ENCODE results near the gene POU6F2. TPM values are rescaled to one million over a fixed set of nuclear protein-coding genes. Genes with fewer than 3 reads are reported as not detected.

The POU6F2 gene
- total RNA-seq, 4 donors from 2014 or later = not detected

- Histone ChIP-seq H3K4me1 (peaks cover 13% of the 10 kb centered on the region), H3K27me3 (no peaks in the 10 kb centered on the region), H3K4me3 (no peak overlapping the region), H3K9me3 (no peaks in the 10 kb centered on the region), H3K36me3 (no peaks in the 10 kb centered on the region), H3K27ac (no peak overlapping the region)
- no peak for DNase-seq (ENCODE audit: low spot score in 2 of 2)
- 25% methylated on average over 3 of the region's 3 CpGs for WGBS
- TF ChIP-seq CTCF (IDR thresholded peaks at IDR 0.05) (no peak), POLR2AphosphoS5 (IDR thresholded peaks at IDR 0.05) (no peak), EP300 (IDR thresholded peaks at IDR 0.05) (no peak), POLR2A (IDR thresholded peaks at IDR 0.05) (no peak)
Observed at GRCh38 chr7:39357648-39358047, 379.9 kb downstream of the POU6F2 start.

- Histone ChIP-seq H3K4me3 (no peak overlapping the region), H3K9me3 (no peaks in the 10 kb centered on the region), H3K36me3 (no peaks in the 10 kb centered on the region), H3K27me3 (peaks cover 2% of the 10 kb centered on the region), H3K27ac (no peak overlapping the region), H3K4me1 (peaks cover 5% of the 10 kb centered on the region)
- WGBS = 76% methylated on average over 4 of the region's 4 CpGs
- TF ChIP-seq POLR2A (IDR thresholded peaks at IDR 0.05) (no peak), CTCF (IDR thresholded peaks at IDR 0.05) (no peak), POLR2AphosphoS5 (IDR thresholded peaks at IDR 0.05) (no peak), EP300 (IDR thresholded peaks at IDR 0.05) (no peak)
- DNase-seq (ENCODE audit: low spot score in 2 of 2) = no peak
Observed at GRCh38 chr7:39360038-39360437, 382.3 kb downstream of the POU6F2 start.

GRCh38 chr7:39360766-39361165 lies 383.1 kb downstream of the POU6F2 start:
- Histone ChIP-seq H3K27me3 (peaks cover 3% of the 10 kb centered on the region), H3K4me3 (no peak overlapping the region), H3K9me3 (no peaks in the 10 kb centered on the region), H3K4me1 (peaks cover 5% of the 10 kb centered on the region), H3K27ac (no peak overlapping the region), H3K36me3 (no peaks in the 10 kb centered on the region)
- 80% methylated on average over 1 of the region's 1 CpG for WGBS
- DNase-seq (ENCODE audit: low spot score in 2 of 2) = no peak
- TF ChIP-seq EP300 (IDR thresholded peaks at IDR 0.05) (no peak), POLR2AphosphoS5 (IDR thresholded peaks at IDR 0.05) (no peak), POLR2A (IDR thresholded peaks at IDR 0.05) (no peak), CTCF (IDR thresholded peaks at IDR 0.05) (no peak)

GRCh38 chr7:39365751-39366295 lies 388.1 kb downstream of the POU6F2 start:
- WGBS = 87% methylated on average over 1 of the region's 1 CpG
- no peak for DNase-seq (ENCODE audit: low spot score in 2 of 2)
- H3K36me3 ChIP-seq = no peaks in the 10 kb centered on the region

GRCh38 chr7:39367451-39367850 lies 389.7 kb downstream of the POU6F2 start:
- WGBS = 67% methylated on average over 3 of the region's 3 CpGs

More at GRCh38 chr7:39365751-39366295, 388.1 kb downstream of the POU6F2 start:
- Histone ChIP-seq H3K27me3 (peaks cover 3% of the 10 kb centered on the region), H3K9me3 (no peaks in the 10 kb centered on the region), H3K27ac (no peak overlapping the region), H3K4me3 (no peak overlapping the region), H3K4me1 (no peaks in the 10 kb centered on the region)
- TF ChIP-seq POLR2AphosphoS5 (IDR thresholded peaks at IDR 0.05) = no peak
- no peak for TF ChIP-seq POLR2A (IDR thresholded peaks at IDR 0.05)
- TF ChIP-seq CTCF (IDR thresholded peaks at IDR 0.05) = no peak
- TF ChIP-seq EP300 (IDR thresholded peaks at IDR 0.05) = no peak

More at GRCh38 chr7:39367451-39367850, 389.7 kb downstream of the POU6F2 start:
- Histone ChIP-seq H3K36me3 (no peaks in the 10 kb centered on the region), H3K27me3 (peaks cover 4% of the 10 kb centered on the region), H3K4me3 (no peak overlapping the region), H3K9me3 (no peaks in the 10 kb centered on the region), H3K27ac (no peak overlapping the region), H3K4me1 (no peaks in the 10 kb centered on the region)
- no peak for DNase-seq (ENCODE audit: low spot score in 2 of 2)
- TF ChIP-seq EP300 (IDR thresholded peaks at IDR 0.05) (no peak), POLR2A (IDR thresholded peaks at IDR 0.05) (no peak), CTCF (IDR thresholded peaks at IDR 0.05) (no peak), POLR2AphosphoS5 (IDR thresholded peaks at IDR 0.05) (no peak)

Data from suprapubic skin (tissue), 4 donors.